H9 (cell line): Measurements from ENCODE around the gene HMCN1. TPM values are rescaled to one million over a fixed set of nuclear protein-coding genes. Genes with fewer than 3 reads are reported as not detected.

ENCODE experiments used
- DNase-seq: peaks from one replicate; pipeline ENCODE4 v3.0.0-alpha.2; 2017
- H2AFZ ChIP-seq: one replicate; pipeline ENCODE4 v1.6.1; 2013; ENCODE audit warnings: mild to moderate bottlenecking, low read length, control low read depth, moderate library complexity
- H2AK5ac ChIP-seq: 2 replicates; pipeline ENCODE4 v1.6.1; 2013; ENCODE audit warnings: low read length, control low read depth, mixed read lengths; ENCODE audit not compliant: insufficient read length
- H2BK120ac ChIP-seq: one replicate; pipeline ENCODE4 v1.6.1; 2013; ENCODE audit warnings: low read depth, mild to moderate bottlenecking, low read length, control low read depth, inconsistent platforms; ENCODE audit not compliant: poor library complexity, severe bottlenecking
- H2BK12ac ChIP-seq: 2 replicates; pipeline ENCODE4 v1.6.1; 2013; ENCODE audit warnings: low read length, control low read depth, mixed read lengths, low read depth; ENCODE audit not compliant: insufficient read length
- H2BK15ac ChIP-seq: 2 replicates; pipeline ENCODE4 v1.6.1; 2013; ENCODE audit warnings: low read depth, low read length, control low read depth
- H2BK20ac ChIP-seq: one replicate; pipeline ENCODE4 v1.6.1; 2013; ENCODE audit warnings: low read depth, mild to moderate bottlenecking, low read length, control low read depth, inconsistent platforms; ENCODE audit not compliant: poor library complexity, severe bottlenecking
- H2BK5ac ChIP-seq: 2 replicates; pipeline ENCODE4 v1.6.1; 2013; ENCODE audit warnings: low read length, control low read depth, mixed read lengths; ENCODE audit not compliant: insufficient read length
- H3K14ac ChIP-seq: 2 replicates; pipeline ENCODE4 v1.6.1; 2013; ENCODE audit warnings: low read length, control low read depth; ENCODE audit not compliant: insufficient read depth
- H3K18ac ChIP-seq: 2 replicates; pipeline ENCODE4 v1.6.1; 2013; ENCODE audit warnings: low read depth, mild to moderate bottlenecking, mixed read lengths, low read length, control low read depth; ENCODE audit not compliant: insufficient read length
- H3K23ac ChIP-seq: 2 replicates; pipeline ENCODE4 v1.6.1; 2013; ENCODE audit warnings: low read length, control low read depth, mixed read lengths, low read depth; ENCODE audit not compliant: insufficient read length
- H3K23me2 ChIP-seq: 2 replicates; pipeline ENCODE4 v1.6.1; 2013; ENCODE audit warnings: low read depth, mild to moderate bottlenecking, mixed read lengths, low read length, control low read depth; ENCODE audit not compliant: insufficient read length, poor library complexity, severe bottlenecking
- H3K27ac ChIP-seq: 2 replicates; pipeline ENCODE4 v1.5.1; 2013; ENCODE audit warnings: low read length, control low read depth, mixed read lengths, low read depth; ENCODE audit not compliant: insufficient read length
- H3K27me3 ChIP-seq: 2 replicates; pipeline ENCODE4 v1.6.1; 2013; ENCODE audit warnings: low read length, control low read depth, inconsistent platforms; ENCODE audit not compliant: insufficient read depth
- H3K4ac ChIP-seq: 2 replicates; pipeline ENCODE4 v1.6.1; 2013; ENCODE audit warnings: low read depth, mild to moderate bottlenecking, control low read depth, inconsistent platforms, low read length, moderate library complexity
- H3K4me1 ChIP-seq: 2 replicates; pipeline ENCODE4 v1.6.1; 2013; ENCODE audit warnings: low read length, control low read depth, inconsistent platforms; ENCODE audit not compliant: insufficient read depth
- H3K4me2 ChIP-seq: 2 replicates; pipeline ENCODE4 v1.6.1; 2013; ENCODE audit warnings: low read length, control low read depth, mixed read lengths; ENCODE audit not compliant: insufficient read length, insufficient read depth
- H3K56ac ChIP-seq: 2 replicates; pipeline ENCODE4 v1.6.1; 2013; ENCODE audit warnings: low read depth, mild to moderate bottlenecking, mixed read lengths, low read length, control low read depth; ENCODE audit not compliant: insufficient read length
- H3K79me1 ChIP-seq: 2 replicates; pipeline ENCODE4 v1.6.1; 2013; ENCODE audit warnings: low read depth, mild to moderate bottlenecking, moderate library complexity, low read length, control low read depth, inconsistent platforms; ENCODE audit not compliant: insufficient read depth, poor library complexity, severe bottlenecking
- H3K79me2 ChIP-seq: 2 replicates; pipeline ENCODE4 v1.6.1; 2013; ENCODE audit warnings: low read length, control low read depth, inconsistent platforms; ENCODE audit not compliant: insufficient read depth
- H3K9ac ChIP-seq: 2 replicates; pipeline ENCODE4 v1.6.1; 2013; ENCODE audit warnings: low read length, control low read depth, mixed read lengths; ENCODE audit not compliant: insufficient read length; ENCODE audit errors: extremely low read depth
- H3K9me3 ChIP-seq: one replicate; pipeline ENCODE4 v1.6.1; 2013; ENCODE audit warnings: low read depth, low read length, inconsistent platforms; ENCODE audit not compliant: control insufficient read depth
- H3T11ph ChIP-seq: one replicate; pipeline ENCODE4 v1.6.1; 2013; ENCODE audit warnings: mild to moderate bottlenecking, low read length, control low read depth, inconsistent platforms
- H4K20me1 ChIP-seq: one replicate; pipeline ENCODE4 v1.6.1; 2013; ENCODE audit not compliant: control insufficient read depth, insufficient read length, insufficient read depth
- H4K5ac ChIP-seq: 2 replicates; pipeline ENCODE4 v1.6.1; 2013; ENCODE audit warnings: low read depth, mild to moderate bottlenecking, mixed read lengths, low read length, control low read depth; ENCODE audit not compliant: insufficient read length
- H4K8ac ChIP-seq: replicated peaks from 2 replicates; pipeline ENCODE4 v1.6.1; 2013; ENCODE audit warnings: low read length, control low read depth, mixed read lengths, low read depth; ENCODE audit not compliant: insufficient read length
- H4K91ac ChIP-seq: 2 replicates; pipeline ENCODE4 v1.6.1; 2013; ENCODE audit warnings: low read depth, mild to moderate bottlenecking, moderate library complexity, mixed read lengths, low read length, control low read depth; ENCODE audit not compliant: insufficient read length
- H3K27ac Mint-ChIP-seq, 3 experiments: 2 replicates in 2 of 3; 3 replicates in 1 of 3; pipeline ENCODE4 v1.8.0; 2020 to 2021; ENCODE audit warnings: mixed read lengths in 3 of 3, mild to moderate bottlenecking in 1 of 3, moderate library complexity in 1 of 3
- H3K27me3 Mint-ChIP-seq: 2 replicates; pipeline ENCODE4 v1.8.0; 2021; ENCODE audit warnings: low read depth, mild to moderate bottlenecking, moderate library complexity, mixed read lengths
- H3K36me3 Mint-ChIP-seq, 3 experiments: 2 replicates in 2 of 3; 3 replicates in 1 of 3; pipeline ENCODE4 v1.8.0; 2020 to 2021; ENCODE audit warnings: low read depth in 3 of 3, mixed read lengths in 3 of 3; ENCODE audit not compliant: insufficient read depth in 1 of 3
- H3K4me1 Mint-ChIP-seq, 2 experiments: 2 replicates each; pipeline ENCODE4 v1.8.0; 2020; ENCODE audit warnings: mixed read lengths in 2 of 2
- H3K4me3 Mint-ChIP-seq, 2 experiments: 2 replicates in 1 of 2; 3 replicates in 1 of 2; pipeline ENCODE4 v1.8.0; 2020 to 2021; ENCODE audit warnings: mild to moderate bottlenecking in 2 of 2, mixed read lengths in 2 of 2, moderate library complexity in 1 of 2
- H3K9me3 Mint-ChIP-seq, 2 experiments: 2 replicates in 1 of 2; 3 replicates in 1 of 2; pipeline ENCODE4 v1.8.0; 2020; ENCODE audit warnings: mild to moderate bottlenecking in 2 of 2, mixed read lengths in 2 of 2, moderate library complexity in 1 of 2
- CTCF ChIP-seq: fragments of 200-600 bp; sonication (generic); conservative IDR thresholded peaks from 3 replicates; pipeline ENCODE4 v1.8.0; 2021; ENCODE audit warnings: antibody characterized with exemption, mild to moderate bottlenecking
- total RNA-seq: library from RNA; stranded (reverse); gene quantifications from 2 replicates; pipeline ENCODE4 v1.2.1, GENCODE V29; 2021

Gene HMCN1
- total RNA-seq, 1 experiment from 2014 or later = 3.3 TPM

- no peaks in the 10 kb centered on the region for H3K9me3 Mint-ChIP-seq
- H3T11ph ChIP-seq = no peak overlapping the region
- no peak overlapping the region for H2AFZ ChIP-seq
- H3K9me3 ChIP-seq = no peaks in the 10 kb centered on the region
- no peak overlapping the region for H3K18ac ChIP-seq
- DNase-seq = no peak
- no peaks in the 10 kb centered on the region; a peak in 1 of 7 replicates for H3K36me3 Mint-ChIP-seq
- H3K4me2 ChIP-seq = no peak overlapping the region
- no peak overlapping the region for H2BK5ac ChIP-seq
- no peaks in the 10 kb centered on the region for H3K79me2 ChIP-seq
- no peak overlapping the region for H3K23ac ChIP-seq
- no peak overlapping the region for H3K27ac ChIP-seq
- no peaks in the 10 kb centered on the region for H3K4me1 ChIP-seq
- no peaks in the 10 kb centered on the region for H3K4me1 Mint-ChIP-seq
- H3K4ac ChIP-seq = no peak overlapping the region
- no peak overlapping the region for H3K14ac ChIP-seq
- no peak overlapping the region for H2AK5ac ChIP-seq
- no peak overlapping the region for H2BK120ac ChIP-seq
- no peak overlapping the region for H3K27ac Mint-ChIP-seq
- TF ChIP-seq CTCF = no peak
- no peak overlapping the region for H3K4me3 Mint-ChIP-seq
- no peak overlapping the region for H3K56ac ChIP-seq
- H2BK12ac ChIP-seq = no peak overlapping the region
- H3K23me2 ChIP-seq = no peaks in the 10 kb centered on the region
- H4K5ac ChIP-seq = no peak overlapping the region
- no peak overlapping the region for H2BK20ac ChIP-seq
- no peak overlapping the region for H4K91ac ChIP-seq
- H3K9ac ChIP-seq = no peak overlapping the region
- H3K27me3 Mint-ChIP-seq = no peaks in the 10 kb centered on the region
- H3K79me1 ChIP-seq = no peaks in the 10 kb centered on the region
- H4K8ac ChIP-seq = no peak overlapping the region
- H2BK15ac ChIP-seq = no peak overlapping the region
- H4K20me1 ChIP-seq = no peaks in the 10 kb centered on the region
- no peaks in the 10 kb centered on the region for H3K27me3 ChIP-seq
Measured at GRCh38 chr1:185990565-185990964, 256.4 kb downstream of the HMCN1 start.
